H1 (cell line): ENCODE data around the gene TRIM59. TPM values are rescaled to one million over a fixed set of nuclear protein-coding genes. Genes with fewer than 3 reads are reported as not detected.

Experiments
- CTCF ChIA-PET: fragments of 300-600 bp; sonication (Branson Sonifier 250); formaldehyde crosslinking; loops from one replicate; lab custom pipeline; 2021; ENCODE audit not compliant: partially characterized antibody; lab: Charles Lee
- POLR2A ChIA-PET: fragments of 300-600 bp; sonication (Branson Sonifier 250); formaldehyde crosslinking; loops from one replicate; lab custom pipeline; 2021; ENCODE audit warnings: inconsistent platforms; ENCODE audit not compliant: partially characterized antibody; lab: Charles Lee
- DNase-seq, 2 experiments: peaks; one replicate each; pipeline versions ENCODE4 v3.0.0 to v3.0.0-alpha.2; 2010 to 2022; ENCODE audit warnings: low spot score in 2 of 2, low read depth in 1 of 2, mixed read lengths in 1 of 2
- FAIRE-seq: peaks from 2 replicates; lab custom pipeline; 2011; peaks lifted over from hg19 to GRCh38; lab: Jason Lieb, UNC
- H2AFZ ChIP-seq: 2 replicates; pipeline ENCODE4 v1.8.1; 2012; ENCODE audit warnings: low read length, inconsistent platforms
- H2AK5ac ChIP-seq: 2 replicates; pipeline ENCODE4 v1.6.1; 2013; ENCODE audit warnings: low read depth, low read length
- H2BK120ac ChIP-seq: replicated peaks from 2 replicates; pipeline ENCODE3; 2013; ENCODE audit warnings: low read depth, low read length, inconsistent platforms
- H2BK12ac ChIP-seq: 2 replicates; pipeline ENCODE4 v1.6.1; 2013; ENCODE audit warnings: low read depth, low read length
- H2BK15ac ChIP-seq: 2 replicates; pipeline ENCODE4 v1.6.1; 2013; ENCODE audit warnings: low read length
- H2BK20ac ChIP-seq: 2 replicates; pipeline ENCODE4 v1.6.1; 2013; ENCODE audit warnings: low read length
- H2BK5ac ChIP-seq: 2 replicates; pipeline ENCODE4 v1.6.1; 2013; ENCODE audit warnings: low read depth, low read length
- H3K14ac ChIP-seq: 2 replicates; pipeline ENCODE4 v1.6.1; 2013; ENCODE audit warnings: inconsistent platforms; ENCODE audit not compliant: insufficient read length
- H3K18ac ChIP-seq: 2 replicates; pipeline ENCODE4 v1.6.1; 2013; ENCODE audit warnings: low read length; ENCODE audit errors: extremely low read depth
- H3K23ac ChIP-seq: 2 replicates; pipeline ENCODE4 v1.6.1; 2013; ENCODE audit warnings: inconsistent platforms; ENCODE audit not compliant: insufficient read length
- H3K23me2 ChIP-seq: 2 replicates; pipeline ENCODE4 v1.6.1; 2013; ENCODE audit warnings: low read depth, low read length
- H3K27ac ChIP-seq: 2 replicates; pipeline ENCODE4 v1.6.1; 2011; ENCODE audit warnings: low read depth, low read length, inconsistent platforms
- H3K27me3 ChIP-seq, 4 experiments: replicated peaks in 1 of 4; 1 replicate in 1 of 4; 2 replicates in 3 of 4; pipeline versions ENCODE4 v1.6.1 to v1.8.1; 2011 to 2013; ENCODE audit warnings: low read length in 3 of 4, mild to moderate bottlenecking in 3 of 4, inconsistent platforms in 2 of 4, mixed read lengths in 2 of 4, moderate library complexity in 1 of 4; ENCODE audit not compliant: control insufficient read depth in 3 of 4, insufficient read depth in 3 of 4; ENCODE audit errors: extremely low read depth in 1 of 4
- H3K36me3 ChIP-seq, 4 experiments: 2 replicates each; pipeline versions ENCODE4 v1.6.1 to v1.8.1; 2011 to 2013; ENCODE audit warnings: mild to moderate bottlenecking in 4 of 4, low read length in 3 of 4, moderate library complexity in 2 of 4, control low read depth in 1 of 4, inconsistent platforms in 1 of 4; ENCODE audit not compliant: insufficient read depth in 4 of 4, control insufficient read depth in 2 of 4
- H3K4ac ChIP-seq: replicated peaks from 2 replicates; pipeline ENCODE3; 2013; ENCODE audit warnings: low read length, low read depth, mixed read lengths, inconsistent platforms; ENCODE audit not compliant: insufficient read length
- H3K4me1 ChIP-seq, 4 experiments: replicated peaks in 1 of 4; 1 replicate in 1 of 4; 2 replicates in 3 of 4; pipeline versions ENCODE4 v1.6.1 to v1.8.1; 2011 to 2013; ENCODE audit warnings: low read length in 3 of 4, inconsistent platforms in 2 of 4, mixed read lengths in 1 of 4; ENCODE audit not compliant: insufficient read depth in 4 of 4, control insufficient read depth in 3 of 4
- H3K4me2 ChIP-seq, 2 experiments: 2 replicates each; pipeline versions ENCODE4 v1.6.1 to v1.8.1; 2011 to 2013; ENCODE audit warnings: low read depth in 2 of 2, low read length in 2 of 2, control low read depth in 1 of 2, inconsistent platforms in 1 of 2, mild to moderate bottlenecking in 1 of 2; ENCODE audit not compliant: insufficient read depth in 1 of 2
- H3K4me3 ChIP-seq, 4 experiments: fragments of 200-600, 300-600 bp in 1 of 4; sonication (generic), shearing (Covaris generic), sonication (Bioruptor Twin) in 1 of 4; 2 replicates each; pipeline versions ENCODE4 v1.5.1 to v1.8.1; 2011 to 2016; ENCODE audit warnings: low read length in 4 of 4, low read depth in 3 of 4, control low read depth in 2 of 4, inconsistent platforms in 2 of 4, mild to moderate bottlenecking in 2 of 4, mixed read lengths in 1 of 4, moderate library complexity in 1 of 4; ENCODE audit not compliant: insufficient read depth in 2 of 4; ENCODE audit errors: extremely low read depth in 1 of 4
- H3K56ac ChIP-seq: replicated peaks from 2 replicates; pipeline ENCODE3; 2013; ENCODE audit warnings: low read depth, mild to moderate bottlenecking, mixed read lengths, low read length, inconsistent platforms; ENCODE audit not compliant: insufficient read length
- H3K79me1 ChIP-seq: 2 replicates; pipeline ENCODE4 v1.6.1; 2013; ENCODE audit warnings: low read depth, low read length, control low read depth
- H3K79me2 ChIP-seq, 2 experiments: 2 replicates each; pipeline versions ENCODE4 v1.6.1 to v1.8.1; 2012 to 2013; ENCODE audit warnings: low read length in 2 of 2, mild to moderate bottlenecking in 2 of 2, inconsistent platforms in 1 of 2; ENCODE audit not compliant: insufficient read depth in 2 of 2, control insufficient read depth in 1 of 2
- H3K9ac ChIP-seq, 4 experiments: replicated peaks in 1 of 4; 1 replicate in 1 of 4; 2 replicates in 3 of 4; pipeline versions ENCODE4 v1.6.1 to v1.8.1; 2011 to 2013; ENCODE audit warnings: low read depth in 3 of 4, low read length in 3 of 4, control low read depth in 2 of 4, mild to moderate bottlenecking in 2 of 4, moderate library complexity in 2 of 4, inconsistent platforms in 1 of 4; ENCODE audit errors: extremely low read depth in 1 of 4
- H3K9me3 ChIP-seq, 2 experiments: 2 replicates each; pipeline versions ENCODE4 v1.6.1 to v1.8.1; 2012 to 2013; ENCODE audit warnings: mild to moderate bottlenecking in 2 of 2, moderate library complexity in 2 of 2, control low read depth in 1 of 2, inconsistent platforms in 1 of 2, low read depth in 1 of 2, low read length in 1 of 2, mixed read lengths in 1 of 2; ENCODE audit not compliant: insufficient read depth in 2 of 2
- H4K20me1 ChIP-seq, 2 experiments: replicated peaks in 1 of 2; 2 replicates each; pipeline versions ENCODE3 to v1.8.1; 2011 to 2013; ENCODE audit warnings: inconsistent platforms in 2 of 2, low read length in 2 of 2, mild to moderate bottlenecking in 1 of 2; ENCODE audit not compliant: insufficient read depth in 2 of 2, control insufficient read depth in 1 of 2
- H4K5ac ChIP-seq: 2 replicates; pipeline ENCODE4 v1.6.1; 2013; ENCODE audit warnings: low read length, low read depth, mixed read lengths, inconsistent platforms; ENCODE audit not compliant: insufficient read length
- H4K8ac ChIP-seq: 2 replicates; pipeline ENCODE4 v1.8.0; 2013; ENCODE audit warnings: mild to moderate bottlenecking, moderate library complexity, low read length, inconsistent platforms; ENCODE audit not compliant: insufficient read depth; ENCODE audit errors: extremely low read depth
- H4K91ac ChIP-seq: replicated peaks from 2 replicates; pipeline ENCODE3; 2013; ENCODE audit warnings: low read length, mixed read lengths, inconsistent platforms; ENCODE audit not compliant: insufficient read length
- JUN ChIP-seq: IDR thresholded peaks from 2 replicates; pipeline ENCODE4 v1.6.1; 2011; ENCODE audit warnings: low read depth, mild to moderate bottlenecking, improper control_type of control experiment, low read length
- MAFK ChIP-seq: IDR thresholded peaks from 2 replicates; pipeline ENCODE4 v1.6.1; 2012; ENCODE audit warnings: low read depth, mild to moderate bottlenecking, improper control_type of control experiment, low read length
- WGBS, 2 experiments: shearing (Covaris generic) in 1 of 2; methylation state at CpG; one replicate each; pipeline versions ENCODE4 v1.1.6 to v1.1.7; 2013 to 2015; ENCODE audit warnings: low lambda C conversion rate in 2 of 2, mixed read lengths in 2 of 2, inconsistent platforms in 1 of 2, low coverage in 1 of 2, missing lambda C conversion rate in 1 of 2; ENCODE audit not compliant: insufficient replicate concordance in 2 of 2, insufficient coverage in 1 of 2, insufficient read length in 1 of 2; ENCODE audit errors: extremely low coverage in 1 of 2, missing lambda C conversion rate in 1 of 2; 5-methylcytosine and 5-hydroxymethylcytosine counted together
- polyA plus RNA-seq, 7 experiments: library from polyadenylated mRNA; depleted of rRNA in 3 of 7; stranded (reverse) in 5 of 7; unstranded in 2 of 7; fragments of >200 nt in 5 of 7; fragments of 200-250 nt in 2 of 7; gene quantifications; 1 replicate in 5 of 7; 2 replicates in 1 of 7; 4 replicates in 1 of 7; pipeline versions ENCODE4 v1.2.1 to v1.2.3, GENCODE V29; 2011 to 2013; ENCODE audit warnings: missing spikeins in 2 of 7, mixed read lengths in 2 of 7
- total RNA-seq: library from RNA; stranded (reverse); fragmentation: NEBNext Ultra II Directional; extraction: Animal tissue kit (Norgen Biotek cat#: 25700); gene quantifications from 2 replicates; pipeline ENCODE4 v1.2.1, GENCODE V29; 2021

The TRIM59 gene
- total and polyA plus RNA-seq, 2 of the 8 experiments (the other 6 are each of a cell fraction or from before 2014, with no cell fraction given) = 11.6 to 53.4 TPM

- ChIA-PET POLR2A (interaction anchor here (1.1 kb wide), 1 partner anchor 26 kb away, joined by 5 read pairs; the partner anchor contains the start of gene TRIM59), CTCF (interaction anchor here (0.6 to 2.5 kb wide), 3 partner anchors 11 to 450 kb away, joined by 3 to 6 read pairs (median 3); no protein-coding TSS in a partner anchor)
- DNase-seq (no peak), FAIRE-seq (no peak)
- WGBS, 2 experiments = 81% methylated on average over 2 of the region's 2 CpGs; no CpG with 5 or more reads in 1 of the 2 experiments
- Histone ChIP-seq H3K23ac (no peak overlapping the region), H4K20me1 (no peaks in the 10 kb centered on the region), H3K9me3 (peaks cover 13 to 14% of the 10 kb centered on the region in 2 experiments), H3K36me3 (no peaks in the 10 kb centered on the region; a peak in 1 of 8 replicates), H3K4me3 (no peak overlapping the region), H2BK12ac (no peak overlapping the region), H3K14ac (no peak overlapping the region), H3K4me1 (no peaks in the 10 kb centered on the region), H4K91ac (no peak overlapping the region), H3K4me2 (no peak overlapping the region), H2AK5ac (no peak overlapping the region), H3K27ac (no peak overlapping the region), H3K79me2 (no peaks in the 10 kb centered on the region), H2BK120ac (no peak overlapping the region), H3K9ac (no peak overlapping the region), H4K5ac (no peak overlapping the region), H2BK20ac (no peak overlapping the region), H2BK15ac (no peak overlapping the region), H4K8ac (no peak overlapping the region), H2BK5ac (no peak overlapping the region), H3K56ac (no peak overlapping the region), H3K27me3 (no peaks in the 10 kb centered on the region), H2AFZ (no peak overlapping the region), H3K23me2 (no peaks in the 10 kb centered on the region), H3K18ac (no peak overlapping the region), H3K4ac (no peak overlapping the region), H3K79me1 (no peaks in the 10 kb centered on the region)
- TF ChIP-seq JUN = no peak
- peak; percentile 9; the same call in 1 of the 2 replicates for TF ChIP-seq MAFK
Measured at GRCh38 chr3:160475153-160475552, 25.6 kb upstream of the TRIM59 start.
